Nephron progenitor cell (in vitro differentiated cells): ENCODE data around the gene TACR2.

Source experiments
- DNase-seq: peaks from one replicate; pipeline ENCODE4 v3.0.0; 2021
- H3K27ac Mint-ChIP-seq: 2 replicates; pipeline ENCODE4 v1.8.0; 2021; ENCODE audit warnings: mild to moderate bottlenecking, moderate library complexity, mixed read lengths
- H3K27me3 Mint-ChIP-seq: 2 replicates; pipeline ENCODE4 v1.8.0; 2021; ENCODE audit warnings: mild to moderate bottlenecking, low read depth, mixed read lengths; ENCODE audit not compliant: poor library complexity
- H3K36me3 Mint-ChIP-seq: 2 replicates; pipeline ENCODE4 v1.8.0; 2021; ENCODE audit warnings: low read depth, mixed read lengths
- H3K4me1 Mint-ChIP-seq: 2 replicates; pipeline ENCODE4 v1.8.0; 2021; ENCODE audit warnings: mixed read lengths
- H3K4me3 Mint-ChIP-seq: 2 replicates; pipeline ENCODE4 v1.8.0; 2021; ENCODE audit warnings: mild to moderate bottlenecking, moderate library complexity, mixed read lengths
- H3K9me3 Mint-ChIP-seq: 2 replicates; pipeline ENCODE4 v1.8.0; 2021; ENCODE audit warnings: mild to moderate bottlenecking, moderate library complexity, mixed read lengths
- CTCF ChIP-seq: fragments of 200-600 bp; sonication (generic); IDR thresholded peaks from 2 replicates; pipeline ENCODE4 v1.5.0; 2021; ENCODE audit warnings: antibody characterized with exemption

The TACR2 gene

GRCh38 chr10:69406302-69406811 is 10.4 kb downstream of the TACR2 start:
- peaks cover 18% of the 10 kb centered on the region for H3K36me3 Mint-ChIP-seq
- H3K27me3 Mint-ChIP-seq: peaks cover 17% of the 10 kb centered on the region
- peak overlapping the region; percentile 49 for H3K27ac Mint-ChIP-seq
- no peak overlapping the region for H3K4me3 Mint-ChIP-seq
- DNase-seq: peak; percentile 29
- H3K9me3 Mint-ChIP-seq: no peaks in the 10 kb centered on the region
- no peak for TF ChIP-seq CTCF
- peaks cover 45% of the 10 kb centered on the region for H3K4me1 Mint-ChIP-seq

GRCh38 chr10:69405221-69405620 is 11.5 kb downstream of the TACR2 start:
- peak overlapping the region; percentile 80 for H3K27ac Mint-ChIP-seq
- H3K4me3 Mint-ChIP-seq: no peak overlapping the region
- H3K36me3 Mint-ChIP-seq: peaks cover 28% of the 10 kb centered on the region
- H3K27me3 Mint-ChIP-seq: peaks cover 9% of the 10 kb centered on the region
- peaks cover 45% of the 10 kb centered on the region for H3K4me1 Mint-ChIP-seq
- no peak for TF ChIP-seq CTCF
- no peak for DNase-seq
- no peaks in the 10 kb centered on the region for H3K9me3 Mint-ChIP-seq

- no peak overlapping the region for H3K27ac Mint-ChIP-seq
- no peak for DNase-seq
- peaks cover 45% of the 10 kb centered on the region for H3K4me1 Mint-ChIP-seq
- peaks cover 9% of the 10 kb centered on the region for H3K27me3 Mint-ChIP-seq
- no peak for TF ChIP-seq CTCF
- no peak overlapping the region for H3K4me3 Mint-ChIP-seq
- no peaks in the 10 kb centered on the region for H3K9me3 Mint-ChIP-seq
- H3K36me3 Mint-ChIP-seq: peaks cover 28% of the 10 kb centered on the region
Measured at GRCh38 chr10:69404786-69405185, 11.9 kb downstream of the TACR2 start.

- TF ChIP-seq CTCF: no peak
- no peak overlapping the region for H3K27ac Mint-ChIP-seq
- H3K9me3 Mint-ChIP-seq: no peaks in the 10 kb centered on the region
- peaks cover 9% of the 10 kb centered on the region for H3K27me3 Mint-ChIP-seq
- peaks cover 44% of the 10 kb centered on the region for H3K4me1 Mint-ChIP-seq
- peaks cover 35% of the 10 kb centered on the region for H3K36me3 Mint-ChIP-seq
- no peak overlapping the region for H3K4me3 Mint-ChIP-seq
- no peak for DNase-seq
Measured at GRCh38 chr10:69403519-69403918, 13.2 kb downstream of the TACR2 start.

GRCh38 chr10:69403066-69403465 is 13.7 kb downstream of the TACR2 start:
- Mint-ChIP-seq H3K4me3 (no peak overlapping the region), H3K27me3 (peaks cover 9% of the 10 kb centered on the region), H3K27ac (peak overlapping the region; percentile 61), H3K9me3 (no peaks in the 10 kb centered on the region), H3K36me3 (peaks cover 37% of the 10 kb centered on the region), H3K4me1 (peaks cover 39% of the 10 kb centered on the region)
- TF ChIP-seq CTCF: no peak
- DNase-seq: no peak

GRCh38 chr10:69402386-69402785 is 14.3 kb downstream of the TACR2 start:
- TF ChIP-seq CTCF: no peak

More at GRCh38 chr10:69402386-69402785, 14.3 kb downstream of the TACR2 start:
- Mint-ChIP-seq H3K27ac (no peak overlapping the region), H3K9me3 (no peaks in the 10 kb centered on the region), H3K36me3 (peaks cover 37% of the 10 kb centered on the region), H3K27me3 (peaks cover 2% of the 10 kb centered on the region), H3K4me3 (no peak overlapping the region), H3K4me1 (peaks cover 33% of the 10 kb centered on the region)
- DNase-seq: no peak
